GM10248 (cell line): ENCODE data around the gene BMP6.

Experiments
- CTCF ChIA-PET: fragments of 300-600 bp; sonication (Branson Sonifier 250); formaldehyde crosslinking; extraction: SDS; loops from one replicate; lab custom pipeline; 2021; ENCODE audit warnings: antibody characterized with exemption; lab: Yijun Ruan, JAX
- POLR2A ChIA-PET: fragments of 350-650 bp; sonication (Branson Sonifier 250); formaldehyde crosslinking; extraction: SDS; loops from one replicate; lab custom pipeline; 2020; ENCODE audit warnings: antibody characterized with exemption; lab: Yijun Ruan, JAX
- DNase-seq: peaks from one replicate; pipeline ENCODE4 v3.0.0; 2012; ENCODE audit errors: extremely low spot score
- CTCF ChIP-seq: IDR thresholded peaks from 2 replicates; pipeline ENCODE4 v1.5.1; 2012; ENCODE audit warnings: mild to moderate bottlenecking, low read depth; ENCODE audit errors: extremely low read depth, missing control alignments, control extremely low read depth

BMP6 gene

DNA sequence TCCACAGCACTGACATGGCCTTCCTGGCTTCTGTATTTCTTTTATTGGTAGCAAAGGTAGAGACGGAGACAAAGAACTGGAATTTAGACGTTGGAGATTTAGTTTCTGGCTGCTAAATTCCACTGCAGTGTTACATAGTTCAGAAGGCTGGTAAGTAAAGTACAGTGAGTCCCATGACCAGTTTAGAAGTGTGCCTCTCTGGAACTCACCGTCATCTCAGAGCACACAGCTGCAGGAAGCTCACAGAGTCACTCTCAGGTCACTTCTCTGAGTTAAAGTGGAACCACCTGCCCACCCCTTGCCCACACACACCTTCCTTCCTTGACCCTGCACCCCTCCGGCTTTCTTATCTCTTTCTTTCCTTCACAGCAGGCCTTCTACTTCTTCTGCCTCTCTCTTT is 19.6 kb upstream of the BMP6 start:
- DNase-seq, result no peak
- POLR2A ChIA-PET, result no interaction called here
- TF ChIP-seq CTCF, result no peak
- CTCF ChIA-PET, result no interaction called here

DNA sequence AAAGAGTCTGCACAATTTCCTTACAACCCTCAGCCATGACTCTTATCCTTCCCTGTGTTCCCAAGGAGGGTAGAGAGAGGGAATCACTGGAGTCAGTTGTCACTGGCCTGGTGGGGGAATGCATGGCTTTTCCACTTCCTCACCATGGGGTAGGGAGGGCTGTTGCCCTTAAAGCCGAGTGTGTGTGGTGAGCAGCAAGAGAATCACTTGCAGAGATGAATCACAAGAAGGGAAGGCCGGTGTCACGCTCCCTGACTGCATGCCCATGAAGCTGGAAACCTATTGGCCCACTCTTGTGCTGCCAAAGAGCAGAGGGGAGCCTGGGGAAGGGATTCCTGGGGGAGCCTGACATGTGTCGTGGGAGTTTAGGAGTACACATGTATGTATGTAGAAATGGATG is 18.1 kb upstream of the BMP6 start:
- CTCF ChIA-PET, result no interaction called here
- no peak for TF ChIP-seq CTCF
- POLR2A ChIA-PET, result no interaction called here
- DNase-seq, result no peak

- CTCF ChIA-PET, result interaction anchor here (1.2 to 1.6 kb wide), 4 partner anchors 8 to 340 kb away, joined by 3 to 7 read pairs (median 6); no protein-coding TSS in a partner anchor
- no peak for DNase-seq
- TF ChIP-seq CTCF, result no peak
- POLR2A ChIA-PET, result no interaction called here
Observed at GRCh38 chr6:7719364-7719850, 6.5 kb upstream of the BMP6 start.

DNA sequence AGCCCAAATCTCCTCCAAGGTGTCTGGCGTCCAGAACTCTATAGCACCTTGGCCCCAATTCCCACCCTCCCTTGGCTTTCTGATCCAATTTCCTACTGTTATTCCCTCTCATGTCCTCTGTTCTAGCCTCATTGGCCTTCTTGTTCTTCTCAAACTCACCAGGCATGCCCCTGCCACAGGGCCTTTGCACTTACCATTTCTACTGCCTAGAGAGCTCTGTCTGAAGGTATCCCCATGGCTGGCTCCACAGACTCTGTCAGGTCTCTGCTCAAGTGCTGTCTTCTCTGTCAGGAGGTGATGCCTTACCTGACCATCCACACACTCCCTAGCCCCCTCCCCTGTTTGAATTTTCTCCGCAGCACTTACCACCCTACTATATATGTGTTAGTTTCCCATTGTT is 5.6 kb upstream of the BMP6 start:
- POLR2A ChIA-PET, result no interaction called here
- TF ChIP-seq CTCF, result no peak
- CTCF ChIA-PET, result interaction anchor here (3.8 kb wide), 1 partner anchor 273 kb away, joined by 29 read pairs; no protein-coding TSS in a partner anchor
- no peak for DNase-seq

DNA sequence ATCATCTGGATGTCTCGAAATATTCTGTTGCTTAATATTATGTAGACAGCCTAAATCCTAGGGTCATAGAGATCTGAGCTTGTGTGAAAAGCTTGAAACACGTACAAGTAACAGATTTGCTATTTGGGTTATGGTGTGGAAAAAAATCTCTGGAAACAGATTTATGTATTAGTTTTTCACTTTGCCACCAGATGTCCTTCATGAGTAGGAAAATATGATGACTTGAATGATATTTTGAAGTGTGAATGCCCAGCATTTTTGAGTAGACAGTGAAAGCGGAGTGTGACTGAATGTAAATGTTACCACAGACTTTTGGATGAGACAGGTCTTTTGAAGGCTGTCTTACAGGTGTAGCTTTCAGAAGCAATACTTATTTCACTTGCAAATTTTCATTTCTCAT is 4.2 kb upstream of the BMP6 start:
- CTCF ChIA-PET, result interaction anchor here (0.9 to 5.6 kb wide), 14 partner anchors 9 to 499 kb away, joined by 3 to 59 read pairs (median 9); partner anchors contain the start of gene BLOC1S5
- TF ChIP-seq CTCF, result peak; percentile 30
- POLR2A ChIA-PET, result no interaction called here
- DNase-seq, result peak; percentile 27

- DNase-seq, result peak; percentile 49
- POLR2A ChIA-PET, result no interaction called here
- CTCF ChIA-PET, result interaction anchor here (0.9 to 5.6 kb wide), 36 partner anchors 8 to 502 kb away, joined by 3 to 59 read pairs (median 4); partner anchors contain the start of genes BLOC1S5, EEF1E1 and SNRNP48
Observed at GRCh38 chr6:7723041-7723447, 2.9 kb upstream of the BMP6 start.

More at GRCh38 chr6:7723041-7723447, 2.9 kb upstream of the BMP6 start:
- TF ChIP-seq CTCF, result peak; percentile 54
